Measurements from ENCODE around the gene CNOT1.
"Not testable (repeated sequence)": the region's sequence is repeated elsewhere in the genome, so short reads cannot be mapped to it uniquely, and the experiment has no call there.

CNOT1 gene

DNA sequence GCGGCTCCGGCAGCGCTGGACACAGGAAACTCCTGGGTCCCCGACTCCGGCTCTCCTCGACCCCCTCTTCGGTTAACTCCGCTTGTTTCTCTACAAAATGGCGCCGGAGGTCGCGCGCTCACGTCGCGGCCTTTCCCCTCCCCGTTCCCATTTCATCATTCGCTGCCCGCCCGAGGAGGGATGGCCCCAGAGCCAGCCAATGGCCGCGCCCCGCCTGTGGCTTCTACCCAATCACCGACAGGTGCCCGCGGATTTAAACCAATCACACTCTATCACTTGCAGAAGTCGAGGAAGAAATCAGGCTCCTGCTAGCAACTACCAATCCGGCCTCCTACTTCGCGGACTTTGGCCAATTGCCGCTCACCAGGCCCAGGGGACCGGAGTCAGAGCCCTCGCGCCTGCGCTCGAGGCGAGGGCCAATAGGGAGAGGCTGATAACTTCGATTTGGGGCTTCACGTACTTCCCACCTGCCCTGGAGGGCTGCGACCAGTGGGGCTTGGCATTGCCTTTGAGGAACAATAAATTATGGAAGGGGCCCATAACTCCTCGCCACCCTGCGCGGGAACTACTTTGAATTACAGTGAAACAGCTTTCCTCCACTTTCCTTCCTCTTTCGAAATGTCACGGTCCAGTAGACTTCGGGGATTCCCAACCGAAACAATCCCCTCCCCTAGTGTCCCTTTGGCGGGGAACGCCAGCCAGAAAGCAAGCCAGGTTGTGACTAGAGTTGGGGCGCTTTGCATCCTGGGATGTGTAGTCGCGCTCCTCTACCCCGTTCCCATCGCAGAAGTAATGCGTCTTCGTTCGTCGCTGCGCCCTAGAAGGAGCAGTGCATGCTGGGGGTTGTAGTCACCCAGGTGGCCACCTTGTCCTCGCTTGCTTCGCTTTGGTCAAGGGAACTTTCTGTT is at the start of gene CNOT1:
CNOT1 (minus strand) TSS at position 94 of the 908 bp plus-strand sequence. CDS start 30,489 bp downstream, outside the sequence.
- peak; percentile 97 for DNase-seq

GRCh38 chr16:58678716-58679115 is 49.1 kb upstream of the CNOT1 start:
- no peak for DNase-seq

GRCh38 chr16:58678269-58678668 is 48.6 kb upstream of the CNOT1 start:
- DNase-seq = no peak

GRCh38 chr16:58670946-58671583 is 41.4 kb upstream of the CNOT1 start:
- DNase-seq = no peak

DNA sequence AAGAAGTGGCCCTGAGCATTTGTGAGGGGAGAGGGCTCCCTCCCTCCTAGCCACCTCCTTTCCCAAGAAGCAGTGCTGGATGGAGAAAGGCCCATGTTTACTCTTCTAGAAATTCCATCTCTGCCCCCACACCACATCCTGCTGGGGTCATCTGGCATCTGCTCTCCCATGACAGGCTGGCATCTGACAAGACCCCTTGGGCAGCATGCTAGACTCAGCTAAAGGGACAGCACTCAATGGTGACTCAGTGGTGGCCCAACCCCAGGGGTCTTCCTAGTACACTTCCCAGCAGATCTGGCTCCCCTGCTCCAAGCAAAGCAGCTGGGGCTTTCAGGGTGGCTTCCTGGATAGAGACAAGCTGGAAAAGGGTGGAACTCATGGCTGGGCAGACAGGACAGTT is 40.6 kb upstream of the CNOT1 start:
- no peak for DNase-seq

DNA sequence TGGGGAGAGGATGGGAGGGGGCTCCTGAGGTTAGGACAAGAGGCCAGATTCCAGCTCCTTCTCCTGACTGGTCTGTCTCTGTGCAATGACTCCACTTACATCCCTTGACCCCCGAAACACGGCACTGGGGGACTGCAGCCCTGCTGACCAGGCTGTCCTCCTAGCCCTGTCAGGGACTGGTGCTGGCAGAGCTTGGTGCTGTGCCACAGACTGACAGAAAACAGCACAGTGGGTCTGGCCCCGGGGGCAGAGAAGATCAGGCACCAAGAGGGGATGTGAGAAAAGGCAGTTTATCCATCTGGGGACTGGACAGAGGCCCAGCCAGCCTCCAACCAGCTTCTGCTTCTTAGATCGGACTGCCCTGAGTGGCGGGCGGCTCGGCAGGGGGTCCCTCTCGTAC is 35.6 kb upstream of the CNOT1 start:
- DNase-seq = no peak

DNA sequence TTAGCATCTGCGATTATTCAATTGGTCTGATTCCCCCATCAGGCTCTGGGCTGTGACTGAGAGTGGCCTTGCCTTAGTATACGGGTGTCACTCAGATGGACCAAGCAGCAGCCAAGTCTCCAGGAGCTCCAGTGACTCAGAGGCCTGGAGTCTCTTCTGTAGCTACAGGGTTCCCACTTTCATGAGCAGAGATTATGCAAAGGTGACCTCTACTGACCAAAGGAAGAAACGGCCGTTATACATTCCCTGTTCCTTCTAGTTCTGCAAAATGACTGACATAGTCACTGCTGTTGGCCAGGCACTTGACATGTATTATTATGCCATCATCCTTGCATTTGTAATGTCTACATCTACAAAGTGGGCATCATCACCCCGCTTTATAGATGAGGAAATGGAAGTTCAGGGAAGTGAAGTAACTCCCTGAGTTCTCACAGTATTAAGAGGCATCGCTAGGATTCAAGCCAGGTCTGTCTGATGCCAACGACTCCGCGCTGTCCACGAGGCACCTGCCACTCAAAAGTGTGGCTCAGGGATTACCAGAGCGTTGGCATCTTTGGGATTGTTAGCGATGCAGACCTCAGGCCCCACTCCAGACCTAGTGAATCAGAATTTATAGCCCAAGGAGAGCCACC is 31.7 kb upstream of the CNOT1 start:
- DNase-seq = peak; percentile 40

- DNase-seq = not testable (repeated sequence)
Measured at GRCh38 chr16:58659911-58660310, 30.3 kb upstream of the CNOT1 start.

- no peak for DNase-seq
Measured at GRCh38 chr16:58658796-58659211, 29.2 kb upstream of the CNOT1 start.

DNA sequence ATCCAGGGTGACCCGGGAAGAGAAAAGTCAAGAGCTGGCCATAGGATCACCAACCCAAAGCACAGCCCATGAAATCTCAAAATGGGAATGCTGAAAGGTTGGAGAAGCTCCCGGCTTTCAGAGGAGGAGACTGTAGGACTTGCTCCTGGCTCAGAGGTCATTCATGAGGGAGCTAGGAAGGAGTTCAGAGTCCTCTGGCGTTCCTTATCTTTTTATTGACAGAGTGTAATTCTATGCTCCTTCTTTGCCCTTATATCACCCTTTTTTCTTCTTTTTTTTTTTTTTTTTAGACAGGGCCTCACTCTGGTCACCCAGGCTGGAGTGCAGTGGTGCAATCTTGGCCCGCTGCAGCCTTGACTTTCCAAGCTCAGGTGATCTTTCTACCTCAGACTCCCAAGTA is 27.3 kb upstream of the CNOT1 start:
- DNase-seq = no peak

DNA sequence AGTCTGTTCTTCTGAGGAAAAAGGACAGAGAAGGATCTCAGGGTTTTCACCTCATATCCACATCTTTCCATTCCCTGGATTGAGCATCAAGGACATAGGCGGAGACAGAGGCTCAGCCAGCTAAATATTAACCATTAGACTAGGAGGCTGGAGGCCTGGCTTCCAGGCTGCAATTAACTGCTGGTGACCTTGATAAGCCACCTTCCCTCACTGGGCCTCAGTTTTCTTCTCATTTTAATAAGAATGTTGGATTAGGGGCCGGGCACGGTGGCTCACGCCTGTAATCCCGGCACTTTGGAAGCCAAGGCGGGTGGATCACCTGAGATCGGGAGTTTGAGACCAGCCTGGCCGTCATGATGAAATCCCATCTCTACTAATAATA is 25.6 kb upstream of the CNOT1 start:
- no peak for DNase-seq

DNA sequence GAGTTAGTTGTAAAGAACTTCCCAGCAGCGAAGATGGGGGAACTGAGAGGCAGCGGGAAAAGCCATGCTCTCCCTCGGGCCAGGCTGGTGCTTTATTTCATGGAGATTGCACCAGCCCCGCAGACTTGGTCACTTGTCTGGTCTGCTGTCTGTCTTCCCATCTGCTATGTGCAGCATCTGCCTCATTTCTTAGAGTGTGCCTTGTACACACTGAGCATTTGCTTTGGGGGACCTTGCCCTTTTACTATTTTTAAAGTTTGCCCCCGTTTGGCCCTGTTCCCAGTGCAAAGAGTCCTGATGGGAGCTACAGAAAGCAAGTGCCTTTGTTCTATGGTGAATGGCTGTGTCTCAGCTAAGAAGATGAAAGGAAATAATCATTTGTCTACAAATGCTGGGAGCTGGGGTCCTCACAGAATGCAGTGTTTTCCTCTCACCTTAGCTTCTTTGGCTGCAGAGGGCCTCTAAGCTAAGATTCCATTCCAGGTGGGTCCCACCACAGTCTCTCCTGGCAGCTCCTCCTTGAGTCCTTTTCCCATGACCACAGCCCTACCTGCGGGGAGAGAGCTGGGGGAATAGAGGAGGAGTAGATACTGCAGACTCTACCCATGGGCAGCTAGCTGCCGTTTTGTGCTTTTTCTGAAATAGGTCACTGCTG is 25.1 kb upstream of the CNOT1 start:
- no peak for DNase-seq

DNA sequence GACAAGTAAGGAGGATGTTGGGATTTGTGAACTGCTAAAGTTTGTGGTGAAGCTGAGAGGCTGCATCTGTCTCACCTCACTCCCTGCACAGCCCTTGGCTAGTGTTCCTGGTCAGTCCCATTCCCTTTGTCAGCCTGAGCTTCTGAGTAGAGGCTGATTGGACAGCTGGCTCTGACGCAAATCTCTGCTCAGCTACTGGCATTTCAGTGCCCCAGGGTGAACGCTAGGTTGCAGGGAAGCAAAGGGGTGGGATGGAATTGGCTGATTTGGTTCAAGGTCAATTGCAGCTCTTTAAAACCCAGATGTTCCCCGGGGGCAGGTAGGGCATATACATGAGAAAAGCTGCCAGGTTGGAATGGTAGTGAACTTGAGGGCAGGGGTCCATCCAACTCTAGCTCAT is 23.1 kb upstream of the CNOT1 start:
- DNase-seq = no peak

- no peak for DNase-seq
Measured at GRCh38 chr16:58651965-58652348, 22.3 kb upstream of the CNOT1 start.

GRCh38 chr16:58649707-58650106 is 20.1 kb upstream of the CNOT1 start:
- DNase-seq = no peak

DNA sequence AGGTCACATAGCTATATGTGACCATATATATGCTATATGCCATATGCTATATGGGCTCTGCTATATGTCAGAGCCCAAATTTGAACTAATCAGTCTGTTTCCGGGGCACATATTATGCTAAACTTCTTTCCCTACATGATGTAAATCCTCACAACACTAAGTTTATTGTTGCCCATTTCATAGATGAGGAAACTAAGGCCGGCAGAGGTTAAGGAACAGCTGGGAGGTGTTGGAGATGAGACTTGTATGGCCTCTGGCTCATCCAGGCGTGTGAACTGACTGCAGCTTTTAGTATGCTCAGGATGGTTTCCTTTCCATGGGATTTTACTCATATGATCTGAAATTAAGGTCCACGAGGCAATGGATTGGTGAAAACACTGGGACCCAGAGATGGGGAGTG is 17.5 kb upstream of the CNOT1 start:
- DNase-seq = no peak

DNA sequence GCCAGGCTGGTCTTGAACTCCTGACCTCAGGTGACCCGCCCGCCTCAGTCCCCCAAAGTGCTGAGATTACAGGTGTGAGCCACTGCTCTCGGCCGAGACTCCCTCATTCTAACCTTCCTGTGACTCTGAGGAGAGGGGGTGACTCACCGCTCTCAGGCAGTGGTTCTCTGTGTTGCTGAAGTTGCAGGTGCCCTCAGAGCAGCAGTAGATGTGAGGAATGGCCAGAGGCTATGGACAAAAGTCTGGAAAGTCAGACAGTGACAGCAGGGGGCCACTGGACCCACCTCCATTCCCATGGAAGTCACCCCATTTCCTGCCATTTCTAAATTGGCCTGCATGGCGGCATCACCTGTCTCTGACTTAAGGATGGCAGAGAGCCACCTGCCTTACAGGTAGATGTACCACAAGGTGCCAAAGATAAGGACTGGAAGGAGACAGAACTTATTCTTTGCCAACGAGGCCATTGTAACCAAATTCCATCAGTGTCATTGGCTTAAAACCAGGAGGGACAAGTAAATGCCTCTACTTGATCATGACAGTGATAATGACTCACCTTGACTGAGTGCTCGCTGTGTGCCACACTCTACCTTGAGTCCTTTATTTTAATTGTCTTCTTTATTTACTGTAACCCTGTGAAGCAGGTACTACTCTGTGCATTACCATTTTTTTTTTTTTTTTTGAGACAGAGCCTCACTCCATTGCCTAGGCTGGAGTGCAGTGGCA is 15.3 kb upstream of the CNOT1 start:
- no peak for DNase-seq

DNA sequence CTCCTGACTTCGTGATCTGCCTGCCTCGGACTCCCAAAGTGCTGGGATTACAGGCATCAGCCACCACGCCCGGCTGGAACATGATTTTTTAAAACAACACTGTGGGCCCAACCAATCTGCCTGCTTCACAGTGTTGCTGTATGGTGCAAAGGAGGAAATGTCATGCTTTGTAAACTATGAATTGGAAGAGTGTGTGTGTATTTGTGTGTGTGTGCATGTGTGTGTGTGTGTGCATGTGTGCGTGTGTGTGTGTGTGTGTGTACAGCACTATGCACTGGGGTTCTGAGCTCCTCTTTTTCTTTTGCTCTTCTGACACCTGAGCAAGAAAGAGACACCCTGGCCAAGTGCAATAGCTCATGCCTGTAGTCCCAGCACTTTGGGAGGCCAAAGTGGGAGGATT is 14.5 kb upstream of the CNOT1 start:
- no peak for DNase-seq

- no peak for DNase-seq
Measured at GRCh38 chr16:58640949-58641348, 11.3 kb upstream of the CNOT1 start.

DNA sequence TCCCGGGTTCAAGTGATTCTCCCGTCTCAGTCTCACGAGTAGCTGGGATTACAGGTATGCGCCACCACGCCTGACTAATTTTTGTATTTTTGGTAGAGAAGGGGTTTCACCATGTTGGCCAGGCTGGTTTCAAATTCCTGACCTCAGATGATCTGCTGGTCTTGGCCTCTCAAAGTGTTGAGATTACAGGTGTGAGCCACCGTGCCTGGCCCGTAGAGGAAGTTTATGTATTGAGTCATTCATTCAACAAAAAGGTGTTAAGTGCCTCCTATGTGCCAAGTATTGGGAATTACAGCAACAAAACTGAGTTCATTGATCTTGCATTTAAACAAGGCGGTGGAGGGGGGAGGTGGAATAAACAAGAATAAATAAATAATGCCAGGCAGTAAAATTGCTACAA is 10.2 kb upstream of the CNOT1 start:
- no peak for DNase-seq

GRCh38 chr16:58639230-58639629 is 9.6 kb upstream of the CNOT1 start:
- no peak for DNase-seq

GRCh38 chr16:58638148-58639036 is 8.8 kb upstream of the CNOT1 start:
- DNase-seq = no peak
